Choroid plexus epithelial cell (primary cell): ENCODE data around the gene EAPP.
"Not testable (repeated sequence)": the region's sequence is repeated elsewhere in the genome, so short reads cannot be mapped to it uniquely, and the experiment has no call there.

Experiments
- DNase-seq: peaks from one replicate; pipeline ENCODE4 v3.0.0-alpha.2; 2010; ENCODE audit warnings: low read depth
- H3K4me3 ChIP-seq: 2 replicates; pipeline ENCODE4 v1.5.1; 2011; ENCODE audit warnings: low read depth, mild to moderate bottlenecking, control low read depth, low read length, moderate library complexity
- CTCF ChIP-seq: conservative IDR thresholded peaks from 2 replicates; pipeline ENCODE4 v1.5.1; 2011; ENCODE audit warnings: low read depth, mild to moderate bottlenecking, control low read depth, inconsistent platforms, low read length, moderate library complexity

EAPP gene

GRCh38 chr14:34538871-34539406 lies 562 bp downstream of the EAPP start:
- no peak for TF ChIP-seq CTCF
- no peak for DNase-seq
- peak overlapping the region; percentile 79 for H3K4me3 ChIP-seq

- peak overlapping the region; percentile 79 for H3K4me3 ChIP-seq
- DNase-seq, result not testable (repeated sequence)
Observed at GRCh38 chr14:34538096-34538495, 1.4 kb downstream of the EAPP start.

DNA sequence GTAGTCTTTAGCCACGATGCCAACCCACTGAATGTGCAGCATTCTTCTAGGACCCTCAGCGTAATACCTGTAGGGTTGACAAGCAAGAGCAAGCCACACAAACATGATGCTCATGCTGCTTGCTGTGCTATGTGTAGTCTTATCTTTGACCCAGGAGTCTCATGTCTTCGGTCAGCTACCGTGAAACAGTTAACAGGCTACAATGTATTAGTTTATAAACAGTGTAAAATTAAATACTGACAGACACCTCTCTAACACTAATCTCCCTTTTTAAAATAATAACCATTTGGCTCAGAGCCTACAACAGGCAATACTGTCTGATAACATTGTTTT lies 1.9 kb downstream of the EAPP start:
- peak overlapping the region; percentile 79 for H3K4me3 ChIP-seq
- no peak for DNase-seq
- TF ChIP-seq CTCF, result no peak

DNA sequence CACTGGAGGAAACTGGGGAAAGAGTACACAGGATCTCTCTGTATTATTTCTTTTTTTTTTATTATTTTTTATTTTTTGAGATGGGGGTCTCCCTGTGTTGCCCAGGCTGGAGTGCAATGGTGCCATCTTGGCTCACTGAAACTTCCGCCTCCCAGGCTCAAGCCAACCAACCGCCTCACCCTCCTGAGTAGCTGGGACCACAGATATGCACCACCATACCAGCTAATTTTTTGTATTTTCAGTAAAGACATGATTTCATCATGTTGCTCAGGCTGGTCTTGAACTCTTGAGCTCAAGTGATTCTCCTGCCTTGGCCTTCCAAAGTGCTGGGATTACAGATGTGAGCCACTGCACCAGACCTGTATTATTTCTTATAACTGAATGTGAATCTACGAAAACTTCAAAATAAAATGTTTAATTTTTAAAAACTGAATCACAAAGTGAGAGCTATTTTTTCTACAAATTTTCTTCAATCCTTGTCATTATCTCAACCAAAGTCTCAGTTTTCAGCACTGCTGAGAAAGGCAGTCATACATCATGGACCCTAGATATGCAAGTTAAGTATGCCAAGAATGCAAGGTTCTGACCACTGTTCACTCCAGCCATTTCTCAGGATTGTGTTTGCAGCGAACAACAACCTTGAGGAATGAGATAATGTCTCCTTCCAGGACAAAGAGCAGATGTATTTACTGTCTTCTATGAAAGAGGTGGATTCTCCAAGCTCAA lies 2.4 kb downstream of the EAPP start:
- peak; percentile 95 for DNase-seq
- TF ChIP-seq CTCF, result no peak
- peak overlapping the region; percentile 19 for H3K4me3 ChIP-seq

DNA sequence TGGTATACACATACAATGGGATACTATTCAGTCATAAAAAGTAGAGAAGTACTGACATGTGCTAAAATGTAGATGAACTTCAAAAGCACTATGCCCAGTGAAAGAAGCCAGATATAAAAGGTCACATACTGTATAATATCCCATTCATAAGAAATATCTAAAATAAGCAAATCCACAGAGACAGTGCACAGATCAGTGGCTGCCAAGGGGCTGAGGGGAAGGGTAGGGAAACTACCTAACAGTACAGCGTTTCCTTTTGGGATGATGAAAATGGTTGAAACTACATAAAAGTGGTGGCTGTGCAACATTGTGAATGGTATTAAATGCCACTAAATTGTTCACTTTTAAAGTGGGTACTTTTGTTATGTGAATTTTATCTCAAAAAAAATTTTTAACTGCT lies 11.9 kb downstream of the EAPP start:
- no peak overlapping the region for H3K4me3 ChIP-seq
- DNase-seq, result no peak
- TF ChIP-seq CTCF, result no peak

GRCh38 chr14:34524216-34524615 lies 15.3 kb downstream of the EAPP start:
- not testable (repeated sequence) for H3K4me3 ChIP-seq, DNase-seq

- no peak overlapping the region for H3K4me3 ChIP-seq
- no peak for DNase-seq
- no peak for TF ChIP-seq CTCF
Observed at GRCh38 chr14:34522496-34522895, 17.0 kb downstream of the EAPP start.

DNA sequence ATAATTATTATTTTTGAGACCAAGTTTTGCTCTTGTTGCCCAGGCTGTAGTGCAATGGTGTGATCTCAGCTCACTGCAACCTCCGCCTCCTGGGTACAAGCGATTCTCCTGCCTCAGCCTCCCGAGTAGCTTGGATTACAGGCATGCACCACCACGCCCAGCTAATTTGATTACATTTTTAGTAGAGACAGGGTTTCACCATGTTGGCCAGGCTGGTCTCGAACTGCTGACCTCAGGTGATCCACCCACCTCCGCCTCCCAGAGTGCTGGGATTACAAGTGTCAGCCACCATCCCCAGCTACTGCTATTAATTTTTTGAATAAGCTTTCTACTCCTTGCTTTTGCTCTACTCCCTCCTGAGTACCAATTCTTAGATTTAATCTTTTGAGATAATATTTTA lies 18.4 kb downstream of the EAPP start:
- not testable (repeated sequence) for DNase-seq, H3K4me3 ChIP-seq

GRCh38 chr14:34520304-34520970 lies 19.1 kb downstream of the EAPP start:
- not testable (repeated sequence) for DNase-seq, H3K4me3 ChIP-seq
